Activated CD4-positive, alpha-beta memory T cell treated with anti-CD3 and anti-CD28 coated beads for 36 hours (primary cell): ENCODE results near the gene NRG2. TPM values are rescaled to one million over a fixed set of nuclear protein-coding genes. Genes with fewer than 3 reads are reported as not detected.

Experiments used
- CTCF ChIA-PET: fragments of 350-600 bp; sonication (Branson Sonifier 250); formaldehyde crosslinking; loops from one replicate; lab custom pipeline; 2021; ENCODE audit warnings: antibody characterized with exemption, inconsistent platforms; lab: Charles Lee
- POLR2A ChIA-PET: fragments of 350-600 bp; sonication (Branson Sonifier 250); formaldehyde crosslinking; loops from one replicate; lab custom pipeline; 2021; ENCODE audit warnings: antibody characterized with exemption; lab: Charles Lee
- DNase-seq: peaks from one replicate; pipeline ENCODE4 v3.0.0-alpha.2; 2020
- H3K27ac Mint-ChIP-seq: one replicate; pipeline ENCODE4 v1.8.0; 2021; ENCODE audit warnings: mixed read lengths
- H3K27me3 Mint-ChIP-seq: one replicate; pipeline ENCODE4 v1.8.0; 2021; ENCODE audit warnings: mixed read lengths
- H3K36me3 Mint-ChIP-seq: one replicate; pipeline ENCODE4 v1.8.0; 2021; ENCODE audit warnings: mixed read lengths
- H3K4me1 Mint-ChIP-seq: one replicate; pipeline ENCODE4 v1.8.0; 2021; ENCODE audit warnings: low read depth, mixed read lengths
- H3K4me3 Mint-ChIP-seq: one replicate; pipeline ENCODE4 v1.8.0; 2021; ENCODE audit warnings: mild to moderate bottlenecking, mixed read lengths
- H3K9me3 Mint-ChIP-seq: one replicate; pipeline ENCODE4 v1.8.0; 2021; ENCODE audit warnings: mixed read lengths
- intact Hi-C: fragments of 100-400 bp; cut with micrococcal nuclease; formaldehyde crosslinking; loops from one replicate; pipeline ENCODE4 v1.15.1; 2023
- total RNA-seq, 2 experiments: library from RNA; stranded (reverse); gene quantifications; one replicate each; pipeline ENCODE4 v1.2.3, GENCODE V29; 2021

The NRG2 gene
- total RNA-seq, 2 experiments from 2014 or later, result not detected

DNA sequence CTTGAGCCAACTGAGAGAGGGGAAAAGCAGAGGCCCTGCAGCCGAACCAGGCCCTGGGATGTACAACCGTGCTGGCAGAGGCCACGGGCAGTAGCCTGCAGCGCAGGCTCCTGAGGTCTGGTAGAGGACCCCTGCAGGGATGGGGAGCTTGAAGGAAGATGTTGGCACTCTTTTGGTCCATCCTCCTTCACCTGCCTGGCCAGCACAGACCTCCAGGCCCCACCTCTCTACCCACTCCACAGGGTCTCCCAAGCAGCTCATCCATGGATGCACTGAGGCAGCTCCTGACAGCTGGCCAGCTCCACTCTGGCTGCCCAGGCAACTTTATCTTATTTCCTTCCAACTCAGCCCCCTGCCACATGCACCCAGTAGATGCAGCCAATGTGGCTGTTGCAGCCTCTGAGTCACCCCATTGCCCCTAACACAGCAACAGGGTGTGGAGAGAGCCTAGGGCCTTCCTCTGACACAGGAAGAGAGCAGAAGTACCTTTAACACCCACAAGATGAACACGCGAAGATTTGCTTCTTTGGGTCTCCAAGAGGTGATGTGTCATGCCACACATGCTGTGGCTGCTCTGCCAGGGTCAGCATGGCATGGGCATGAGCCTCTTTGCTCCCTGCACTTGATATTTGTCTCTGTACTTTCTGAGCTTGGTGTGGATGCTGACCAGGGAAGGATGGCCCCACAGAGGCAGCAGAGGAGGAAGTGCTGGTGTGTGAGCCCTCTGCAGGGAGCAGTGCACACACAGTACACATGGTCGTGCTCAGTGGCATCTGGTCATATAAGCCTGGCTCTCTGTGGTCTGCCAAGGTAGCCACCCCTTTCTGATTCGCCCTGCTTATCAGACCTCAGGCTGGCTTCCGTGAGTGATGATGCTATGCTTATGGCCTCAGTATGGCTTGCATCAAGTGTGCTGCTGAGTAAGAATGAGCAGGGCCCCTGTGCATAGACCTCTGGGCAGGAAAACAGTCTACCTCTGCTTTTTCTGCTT, 117.2 kb downstream of the NRG2 start:
- Mint-ChIP-seq H3K27ac (no peak overlapping the region), H3K36me3 (no peaks in the 10 kb centered on the region), H3K9me3 (no peaks in the 10 kb centered on the region), H3K4me3 (no peak overlapping the region), H3K4me1 (no peaks in the 10 kb centered on the region), H3K27me3 (peaks cover 22% of the 10 kb centered on the region)
- POLR2A ChIA-PET, result no interaction called here
- CTCF ChIA-PET, result interaction anchor here (1.6 kb wide), 1 partner anchor 43 kb away, joined by 5 read pairs; no protein-coding TSS in a partner anchor
- intact Hi-C loops, result no loop called here
- DNase-seq, result no peak

- peaks cover 21% of the 10 kb centered on the region for H3K27me3 Mint-ChIP-seq
- ChIA-PET CTCF (interaction anchor here (1.6 kb wide), 1 partner anchor 44 kb away, joined by 5 read pairs; no protein-coding TSS in a partner anchor), POLR2A (no interaction called here)
- H3K9me3 Mint-ChIP-seq, result no peaks in the 10 kb centered on the region
- intact Hi-C loops, result no loop called here
- no peaks in the 10 kb centered on the region for H3K36me3 Mint-ChIP-seq
- H3K4me1 Mint-ChIP-seq, result no peaks in the 10 kb centered on the region
- H3K4me3 Mint-ChIP-seq, result no peak overlapping the region
- no peak for DNase-seq
- no peak overlapping the region for H3K27ac Mint-ChIP-seq
These were observed 117.9 kb downstream of the NRG2 start for GRCh38 chr5:139925216-139925562.

DNA sequence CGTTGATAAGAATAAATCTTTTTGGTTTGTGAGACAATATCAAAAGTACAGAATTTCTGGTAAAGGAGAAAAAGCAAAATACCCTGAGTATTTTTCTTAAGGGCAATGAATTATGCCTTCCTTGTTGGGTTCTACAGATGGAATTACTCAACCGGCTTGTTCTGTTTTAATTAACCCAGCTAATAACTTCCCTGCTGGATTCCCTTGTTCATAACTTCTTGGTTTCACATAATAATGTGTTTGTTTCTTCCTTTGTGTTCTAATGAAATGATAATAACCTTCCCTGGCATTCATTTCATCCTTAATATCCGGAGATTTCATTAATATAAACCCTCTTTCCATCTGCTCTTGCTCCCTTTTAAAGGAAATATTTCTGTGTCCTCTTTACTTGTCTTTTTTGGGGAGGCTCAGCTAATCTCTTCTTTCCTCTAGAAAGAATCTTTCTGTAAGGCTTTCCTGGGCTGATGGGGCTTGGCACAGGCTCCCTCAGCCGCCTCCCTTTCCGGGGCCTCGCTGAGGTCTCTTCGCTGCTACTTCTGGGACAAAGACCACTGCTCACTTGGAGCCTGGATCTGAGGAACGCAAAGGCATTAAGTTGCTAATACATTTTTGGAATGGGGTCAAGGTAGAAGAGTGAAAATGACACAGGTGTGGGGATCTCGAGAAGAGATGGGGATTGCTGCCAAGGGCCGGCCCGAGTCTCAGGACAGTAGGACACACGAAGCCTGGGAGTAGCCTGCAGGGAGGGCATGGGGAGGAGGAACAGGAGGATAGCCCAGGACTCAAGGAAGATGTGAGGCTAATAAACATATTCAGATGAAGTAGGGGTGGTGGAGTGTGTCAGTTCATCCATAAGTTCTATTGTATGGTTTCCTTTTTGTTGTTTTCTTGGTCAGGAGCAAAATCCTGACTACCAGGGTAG, 118.5 kb downstream of the NRG2 start:
- ChIA-PET POLR2A (no interaction called here), CTCF (interaction anchor here (1.0 to 1.7 kb wide), 3 partner anchors 44 to 137 kb away, joined by 3 to 6 read pairs (median 5); no protein-coding TSS in a partner anchor)
- no peaks in the 10 kb centered on the region for H3K9me3 Mint-ChIP-seq
- no peaks in the 10 kb centered on the region for H3K4me1 Mint-ChIP-seq
- peaks cover 18% of the 10 kb centered on the region for H3K27me3 Mint-ChIP-seq
- DNase-seq, result no peak
- H3K27ac Mint-ChIP-seq, result no peak overlapping the region
- H3K4me3 Mint-ChIP-seq, result no peak overlapping the region
- intact Hi-C loops, result no loop called here
- H3K36me3 Mint-ChIP-seq, result no peaks in the 10 kb centered on the region

- POLR2A ChIA-PET, result no interaction called here
- no peaks in the 10 kb centered on the region for H3K36me3 Mint-ChIP-seq
- peaks cover 15% of the 10 kb centered on the region for H3K27me3 Mint-ChIP-seq
These were observed 123.8 kb downstream of the NRG2 start for GRCh38 chr5:139919308-139919707.

DNA sequence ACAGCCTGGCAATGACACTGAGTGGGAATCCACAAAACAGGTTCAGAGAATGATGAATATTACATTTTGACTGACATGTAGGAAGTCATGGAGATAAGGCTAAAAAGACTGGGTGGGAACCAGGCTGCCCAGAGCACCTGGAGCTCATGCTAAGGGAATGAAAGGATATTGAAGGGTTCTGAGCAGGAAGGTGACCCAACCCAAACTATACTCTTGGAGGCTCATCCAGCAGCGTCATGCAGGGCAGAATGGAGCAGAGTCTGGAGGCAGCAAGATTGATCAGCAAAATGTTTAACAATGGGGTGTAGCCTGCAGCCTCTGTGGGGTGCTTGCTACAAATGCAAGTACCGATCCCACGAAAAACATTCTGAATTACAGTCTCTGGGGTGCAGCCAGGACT, 127.3 kb downstream of the NRG2 start:
- H3K27ac Mint-ChIP-seq, result no peak overlapping the region
- ChIA-PET CTCF (interaction anchor here (2.4 kb wide), 1 partner anchor 53 kb away, joined by 15 read pairs; no protein-coding TSS in a partner anchor), POLR2A (no interaction called here)
- no peaks in the 10 kb centered on the region for H3K36me3 Mint-ChIP-seq
- H3K4me1 Mint-ChIP-seq, result no peaks in the 10 kb centered on the region
- DNase-seq, result no peak
- no peak overlapping the region for H3K4me3 Mint-ChIP-seq
- intact Hi-C loops, result no loop called here
- H3K9me3 Mint-ChIP-seq, result no peaks in the 10 kb centered on the region
- H3K27me3 Mint-ChIP-seq, result peaks cover 10% of the 10 kb centered on the region

More at GRCh38 chr5:139919308-139919707, 123.8 kb downstream of the NRG2 start:
- Mint-ChIP-seq H3K27ac (no peak overlapping the region), H3K9me3 (no peaks in the 10 kb centered on the region), H3K4me1 (no peaks in the 10 kb centered on the region), H3K4me3 (no peak overlapping the region)
- intact Hi-C loops, result no loop called here
- no peak for DNase-seq
- CTCF ChIA-PET, result no interaction called here

- Mint-ChIP-seq H3K27ac (no peak overlapping the region), H3K27me3 (peaks cover 10% of the 10 kb centered on the region), H3K4me3 (no peak overlapping the region), H3K4me1 (no peaks in the 10 kb centered on the region), H3K36me3 (no peaks in the 10 kb centered on the region), H3K9me3 (no peaks in the 10 kb centered on the region)
- ChIA-PET POLR2A (no interaction called here), CTCF (interaction anchor here (2.4 kb wide), 1 partner anchor 53 kb away, joined by 15 read pairs; no protein-coding TSS in a partner anchor)
- DNase-seq, result no peak
- intact Hi-C loops, result no loop called here
These were observed 127.8 kb downstream of the NRG2 start for GRCh38 chr5:139915266-139915665.

DNA sequence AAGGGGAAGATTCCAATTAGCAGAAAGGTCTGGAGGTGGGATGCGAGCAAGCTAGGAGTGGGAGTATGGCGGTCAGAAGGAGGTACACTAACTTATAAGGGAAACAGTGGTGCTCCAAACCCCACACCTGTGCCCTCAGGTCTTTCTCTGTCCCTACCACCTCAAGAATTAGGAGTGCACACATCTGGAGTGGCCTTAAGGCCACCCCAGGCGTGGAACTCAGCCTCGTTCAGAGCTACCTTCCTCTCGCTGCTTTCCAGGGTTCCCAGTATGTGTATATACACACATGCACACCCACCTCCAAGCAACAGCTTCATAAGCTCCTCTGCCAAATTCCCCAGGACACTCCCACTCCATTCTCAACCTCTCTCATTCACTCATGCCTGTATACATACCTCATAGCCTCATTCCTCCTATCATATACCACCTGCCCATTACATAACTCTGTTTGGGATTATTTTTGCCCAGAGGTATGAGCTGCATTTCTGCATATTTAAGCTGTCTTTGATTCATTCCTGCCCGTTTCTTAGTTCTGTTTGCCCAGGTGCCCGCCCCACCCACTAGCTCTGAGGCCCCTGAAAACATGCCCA, 128.8 kb downstream of the NRG2 start:
- intact Hi-C loops, result no loop called here
- Mint-ChIP-seq H3K4me3 (no peak overlapping the region), H3K36me3 (no peaks in the 10 kb centered on the region), H3K4me1 (no peaks in the 10 kb centered on the region), H3K9me3 (no peaks in the 10 kb centered on the region), H3K27me3 (peaks cover 10% of the 10 kb centered on the region), H3K27ac (no peak overlapping the region)
- DNase-seq, result no peak
- CTCF ChIA-PET, result interaction anchor here (2.4 kb wide), 1 partner anchor 54 kb away, joined by 15 read pairs; no protein-coding TSS in a partner anchor
- POLR2A ChIA-PET, result no interaction called here

DNA sequence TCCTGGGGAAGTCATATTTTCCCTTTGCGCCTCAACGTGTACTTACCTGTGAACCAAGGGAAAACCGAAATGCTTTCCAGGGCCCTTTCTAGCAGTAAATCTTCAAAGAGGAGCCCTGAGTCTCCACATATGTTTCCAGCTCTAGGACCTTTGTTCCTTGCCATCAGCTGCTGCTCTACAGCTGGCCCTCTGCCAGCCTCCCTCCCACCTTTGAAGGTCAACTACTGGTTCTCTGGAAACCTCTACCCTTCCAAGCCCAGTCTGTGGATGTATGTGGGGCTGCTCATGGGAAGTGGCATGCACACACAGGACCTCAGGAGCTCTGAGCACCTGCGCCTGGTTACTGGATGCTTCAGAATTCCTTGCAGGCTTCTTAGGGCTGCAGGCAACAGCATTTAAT, 130.3 kb downstream of the NRG2 start:
- intact Hi-C loops, result no loop called here
- H3K9me3 Mint-ChIP-seq, result no peaks in the 10 kb centered on the region
- POLR2A ChIA-PET, result no interaction called here
- H3K27me3 Mint-ChIP-seq, result peaks cover 10% of the 10 kb centered on the region
- no peaks in the 10 kb centered on the region for H3K4me1 Mint-ChIP-seq
- no peak for DNase-seq
- CTCF ChIA-PET, result no interaction called here
- no peak overlapping the region for H3K4me3 Mint-ChIP-seq
- H3K36me3 Mint-ChIP-seq, result no peaks in the 10 kb centered on the region
- H3K27ac Mint-ChIP-seq, result no peak overlapping the region

DNA sequence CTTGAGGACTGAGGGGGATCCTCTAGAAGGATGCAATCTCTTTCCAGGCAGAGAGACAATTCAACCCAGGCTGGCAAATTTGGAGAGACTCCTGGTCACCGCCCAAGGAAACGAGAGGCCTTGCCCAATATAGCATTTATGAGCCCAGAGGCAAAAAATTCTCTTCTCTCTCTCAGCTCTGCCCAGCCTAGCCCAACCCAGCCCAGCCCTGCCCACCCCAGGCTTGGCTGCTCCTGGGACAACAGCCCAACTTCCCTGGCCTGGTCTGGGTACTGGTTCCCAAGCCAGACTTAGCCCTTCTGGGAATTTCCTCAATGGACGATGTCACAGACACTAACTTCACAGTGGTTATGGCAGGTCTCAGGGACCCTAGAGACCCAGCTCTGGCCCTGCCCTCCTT, 130.9 kb downstream of the NRG2 start:
- intact Hi-C loops, result no loop called here
- H3K4me3 Mint-ChIP-seq, result no peak overlapping the region
- no peaks in the 10 kb centered on the region for H3K36me3 Mint-ChIP-seq
- H3K27me3 Mint-ChIP-seq, result peaks cover 10% of the 10 kb centered on the region
- H3K27ac Mint-ChIP-seq, result no peak overlapping the region
- POLR2A ChIA-PET, result no interaction called here
- no peak for DNase-seq
- no peaks in the 10 kb centered on the region for H3K9me3 Mint-ChIP-seq
- CTCF ChIA-PET, result no interaction called here
- H3K4me1 Mint-ChIP-seq, result no peaks in the 10 kb centered on the region

- Mint-ChIP-seq H3K36me3 (no peaks in the 10 kb centered on the region), H3K4me3 (no peak overlapping the region), H3K4me1 (no peaks in the 10 kb centered on the region), H3K9me3 (no peaks in the 10 kb centered on the region), H3K27ac (no peak overlapping the region), H3K27me3 (peaks cover 10% of the 10 kb centered on the region)
- intact Hi-C loops, result no loop called here
- ChIA-PET POLR2A (no interaction called here), CTCF (no interaction called here)
- no peak for DNase-seq
These were observed 131.5 kb downstream of the NRG2 start for GRCh38 chr5:139911425-139912120.

DNA sequence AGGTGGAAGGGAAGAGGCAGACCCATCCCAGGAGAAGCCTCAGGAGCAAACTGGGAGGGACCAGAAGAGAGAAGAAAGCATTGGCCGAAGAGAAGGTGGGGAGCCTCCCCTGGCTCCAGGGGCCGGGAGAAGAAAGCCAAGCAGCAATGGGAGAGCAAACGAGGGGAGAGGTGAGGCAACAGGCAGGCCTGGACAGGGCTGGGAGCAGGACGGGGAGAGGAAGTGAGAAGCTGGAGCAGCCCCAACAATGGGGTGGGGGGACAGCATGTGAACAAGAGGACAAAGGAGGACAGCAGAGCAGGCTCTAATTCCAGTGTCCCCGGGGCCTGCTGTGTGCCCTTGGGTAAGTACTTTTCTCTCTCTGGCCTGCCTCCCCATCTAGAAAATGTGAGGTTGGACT, 132.2 kb downstream of the NRG2 start:
- H3K4me1 Mint-ChIP-seq, result no peaks in the 10 kb centered on the region

More for the DNA sequence above, 132.2 kb downstream of the NRG2 start:
- intact Hi-C loops, result no loop called here
- H3K4me3 Mint-ChIP-seq, result no peak overlapping the region
- no peak for DNase-seq
- ChIA-PET POLR2A (no interaction called here), CTCF (no interaction called here)
- H3K27ac Mint-ChIP-seq, result no peak overlapping the region
- no peaks in the 10 kb centered on the region for H3K36me3 Mint-ChIP-seq
- H3K27me3 Mint-ChIP-seq, result peaks cover 9% of the 10 kb centered on the region
- no peaks in the 10 kb centered on the region for H3K9me3 Mint-ChIP-seq
